CD4-positive, alpha-beta T cell treated with Interleukin-15 for 4 hours (primary cell): ENCODE results near the gene SNRPN.
A peak's percentile ranks its signal among the peaks of the same experiment; 100 is the strongest.
"Not testable (repeated sequence)": the region's sequence is repeated elsewhere in the genome, so short reads cannot be mapped to it uniquely, and the experiment has no call there.

Experiments used
- DNase-seq: peaks from one replicate; pipeline ENCODE4 v3.0.0-alpha.2; 2020; ENCODE audit warnings: low spot score

Gene SNRPN

GRCh38 chr15:24954783-24955530, at the start of gene SNRPN, which contains the start of gene SNURF:
Gene SNRPN (plus strand): TSS chr15:24954987. CDS start chr15:24974454, 19,467 bp downstream.
Gene SNURF (plus strand): TSS chr15:24954987. CDS start chr15:24955049, 62 bp downstream.
- DNase-seq = peak; percentile 62

DNA sequence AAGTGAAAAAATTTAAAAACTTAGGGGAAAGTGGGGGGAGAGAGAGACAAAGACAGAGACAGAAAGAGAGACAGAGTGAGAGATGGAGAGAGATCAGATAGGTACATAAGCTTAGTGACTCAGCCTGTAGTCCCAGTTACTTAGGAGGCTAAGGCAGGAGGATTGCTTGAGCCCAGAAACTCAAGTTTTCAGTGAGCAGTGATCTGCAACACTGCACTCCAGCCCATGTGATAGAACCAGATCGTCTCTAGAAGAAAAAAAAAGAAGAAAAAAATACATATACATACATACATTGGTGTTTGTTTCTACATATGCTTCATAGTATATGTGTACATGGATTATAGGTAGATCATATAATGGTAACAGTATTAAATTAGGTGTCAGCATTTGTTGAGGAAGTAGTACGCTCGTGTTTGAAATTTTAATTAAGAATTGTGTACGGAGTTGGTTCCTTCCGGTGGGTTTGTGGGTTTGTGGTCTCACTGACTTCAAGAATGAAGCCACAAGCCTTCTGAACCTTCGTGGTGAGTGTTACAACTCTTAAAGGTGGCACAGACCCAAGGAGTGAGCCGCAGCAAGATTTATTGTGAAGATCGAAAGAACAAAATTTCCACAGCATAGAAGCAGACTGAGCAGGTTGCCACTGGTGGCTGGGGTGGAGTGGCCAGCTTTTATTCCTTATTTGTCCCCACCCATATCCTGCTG, 38.3 kb upstream of the SNRPN start:
- no peak for DNase-seq

GRCh38 chr15:24917431-24917830, 37.4 kb upstream of the SNRPN start:
- no peak for DNase-seq

- no peak for DNase-seq
Measured at GRCh38 chr15:24919446-24919845, 35.3 kb upstream of the SNRPN start.

DNA sequence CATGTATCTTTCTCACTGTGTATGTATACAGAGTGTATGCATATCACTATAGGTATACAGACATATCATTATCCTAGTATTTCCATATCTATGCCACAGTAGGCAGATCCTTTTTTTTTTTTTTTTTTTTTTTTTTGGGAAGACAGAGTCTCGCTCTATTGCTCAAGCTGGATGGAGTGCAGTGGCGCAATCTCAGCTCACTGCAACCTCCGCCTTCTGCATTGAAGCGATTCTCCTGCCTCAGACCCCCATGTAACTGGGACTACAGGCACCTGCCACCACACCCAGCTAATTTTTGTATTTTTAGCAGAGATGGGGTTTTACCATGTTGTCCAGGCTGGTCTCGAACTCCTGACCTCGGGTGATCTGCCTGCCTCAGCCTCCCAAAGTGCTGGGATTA, 32.0 kb upstream of the SNRPN start:
- DNase-seq = not testable (repeated sequence)

DNA sequence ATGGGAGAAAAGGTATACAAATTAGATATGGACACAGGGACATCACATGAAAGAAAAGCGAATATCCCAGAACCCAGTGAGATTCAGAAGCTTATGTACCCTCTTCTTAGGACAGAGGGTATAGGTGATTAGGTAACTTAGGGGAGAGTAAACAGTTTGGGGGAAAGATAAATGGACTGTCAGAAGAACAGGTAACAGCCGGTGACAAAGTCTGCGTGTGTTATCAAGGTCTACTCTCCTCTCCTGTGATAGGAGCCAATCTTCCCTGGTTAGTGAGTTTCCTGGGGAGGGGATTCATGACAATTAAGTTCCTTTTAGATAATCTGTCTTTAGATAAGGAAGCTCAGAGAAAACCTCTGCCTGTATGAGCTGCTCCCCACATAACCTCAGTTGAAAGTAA, 30.6 kb upstream of the SNRPN start:
- no peak for DNase-seq

DNA sequence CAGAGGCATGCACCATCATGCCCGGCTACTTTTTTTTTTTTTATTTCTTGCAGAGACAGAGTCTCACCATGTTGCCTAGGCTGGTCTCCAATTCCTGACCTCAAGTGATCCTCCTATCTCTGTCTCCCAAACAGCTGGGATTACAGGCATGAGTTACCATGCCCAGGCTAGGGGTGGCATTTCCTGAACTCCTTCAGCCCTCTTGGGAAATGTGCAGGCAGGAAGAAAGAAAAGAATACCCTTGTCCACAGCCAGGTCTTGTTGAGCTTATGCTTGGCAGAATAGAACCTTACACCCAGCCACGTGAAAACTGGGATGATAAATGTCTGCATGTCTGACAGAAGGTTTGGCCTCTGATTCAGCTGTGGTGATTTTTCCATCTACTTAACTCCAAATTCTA, 30.2 kb upstream of the SNRPN start:
- DNase-seq = no peak

DNA sequence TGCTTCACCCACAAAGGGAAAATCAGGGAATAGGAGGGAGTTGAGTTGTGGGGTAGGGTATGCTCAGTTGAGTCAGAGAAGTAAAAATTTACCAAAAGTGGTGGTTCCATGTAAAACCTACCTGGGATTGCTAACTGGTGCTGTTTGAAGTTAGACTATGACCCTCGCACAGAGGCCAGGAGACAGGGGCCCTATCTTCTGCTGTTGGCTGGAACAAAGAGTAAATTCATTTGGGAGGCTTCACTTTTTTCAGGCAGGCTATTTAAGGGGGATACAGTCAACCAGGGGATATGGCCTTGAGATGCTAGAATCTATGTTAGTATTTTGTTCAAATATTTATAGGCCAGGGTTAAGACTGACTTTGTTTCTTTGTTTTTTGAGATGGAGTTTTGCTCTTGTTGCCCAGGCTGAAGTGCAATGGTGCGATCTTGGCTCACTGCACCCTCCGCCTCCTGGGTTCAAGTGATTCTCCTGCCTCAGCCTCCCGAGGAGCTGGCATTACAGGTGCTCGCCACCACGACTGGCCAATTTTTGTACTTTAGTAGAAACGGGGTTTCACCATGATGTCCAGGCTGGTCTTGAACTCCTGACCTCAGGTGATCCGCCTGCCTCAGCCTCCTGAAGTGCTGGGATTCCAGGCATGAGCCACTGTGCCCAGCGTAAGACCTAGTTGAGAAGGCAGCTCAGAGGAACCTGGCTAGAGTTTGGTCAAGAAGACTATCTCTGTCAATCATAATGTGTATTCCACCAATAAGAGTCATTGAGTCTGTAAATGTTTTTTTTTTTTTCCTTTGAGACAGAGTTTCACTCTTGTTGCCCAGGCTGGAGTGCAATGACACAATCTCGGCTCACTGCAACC, 22.7 kb upstream of the SNRPN start:
- DNase-seq = not testable (repeated sequence)

- no peak for DNase-seq
Measured at GRCh38 chr15:24933716-24934115, 21.1 kb upstream of the SNRPN start.

DNA sequence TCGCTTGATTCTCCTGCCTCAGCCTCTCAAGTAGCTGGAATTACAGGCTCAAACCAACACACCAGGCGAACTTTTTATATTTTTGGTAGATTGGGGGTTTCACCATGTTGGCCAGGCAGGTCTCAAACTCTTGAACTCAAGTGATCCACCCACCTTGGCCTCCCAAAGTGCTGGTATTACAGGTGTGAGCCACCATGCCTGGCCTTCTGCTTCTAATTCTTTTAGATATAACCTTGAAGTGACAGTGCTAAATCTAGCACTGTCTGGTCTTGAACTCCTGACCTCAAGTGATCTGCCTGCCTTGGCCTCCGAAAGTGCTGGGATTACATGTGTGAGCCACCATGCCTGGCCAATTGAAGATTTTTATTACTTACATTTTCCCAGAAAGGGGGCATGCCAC, 16.6 kb upstream of the SNRPN start:
- not testable (repeated sequence) for DNase-seq

GRCh38 chr15:24940236-24940635, 14.6 kb upstream of the SNRPN start:
- no peak for DNase-seq

- no peak for DNase-seq
Measured at GRCh38 chr15:24943361-24943760, 11.4 kb upstream of the SNRPN start.

- DNase-seq = no peak
Measured at GRCh38 chr15:24944954-24945353, 9.8 kb upstream of the SNRPN start.

DNA sequence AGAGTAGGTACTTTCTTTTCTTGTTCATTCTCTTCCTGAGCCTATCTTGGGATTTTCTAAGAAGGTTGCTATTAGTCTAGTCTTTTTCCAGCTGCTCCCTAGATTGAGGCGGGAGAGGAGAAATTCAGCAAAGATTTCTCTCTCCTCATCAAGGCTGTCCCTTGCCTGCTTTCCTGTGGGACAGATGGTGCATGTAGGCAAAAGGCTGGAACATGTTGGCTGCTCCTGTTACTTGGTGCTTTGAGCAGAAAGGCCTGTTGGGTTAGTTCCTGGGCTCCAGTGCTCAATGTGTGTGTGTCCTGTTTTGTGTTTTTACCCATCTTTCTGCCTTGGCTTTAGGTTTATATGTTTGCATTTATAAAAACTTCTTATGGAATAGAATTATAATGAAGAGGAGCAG, 9.1 kb upstream of the SNRPN start:
- DNase-seq = no peak

DNA sequence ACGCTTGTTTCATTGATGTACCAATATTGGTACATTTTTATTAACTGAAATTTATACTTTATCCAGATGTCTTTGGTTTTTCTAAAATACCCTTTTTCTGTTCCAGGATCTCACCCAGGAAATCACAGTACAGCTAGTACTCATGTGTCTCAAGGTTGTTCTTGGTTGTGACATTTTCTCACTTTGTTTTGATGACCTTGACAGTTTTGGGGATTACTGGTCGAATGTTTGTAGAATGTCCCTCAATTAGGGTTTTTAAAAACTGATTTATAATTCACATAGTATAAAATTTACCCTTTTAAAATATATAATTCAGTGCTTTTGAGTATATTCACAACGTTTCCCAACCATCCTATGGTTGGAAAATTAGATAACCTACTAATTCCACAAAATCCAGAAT, 6.3 kb upstream of the SNRPN start:
- DNase-seq = no peak

- DNase-seq = no peak
Measured at GRCh38 chr15:24955531-24955921, 739 bp downstream of the SNRPN start.

DNA sequence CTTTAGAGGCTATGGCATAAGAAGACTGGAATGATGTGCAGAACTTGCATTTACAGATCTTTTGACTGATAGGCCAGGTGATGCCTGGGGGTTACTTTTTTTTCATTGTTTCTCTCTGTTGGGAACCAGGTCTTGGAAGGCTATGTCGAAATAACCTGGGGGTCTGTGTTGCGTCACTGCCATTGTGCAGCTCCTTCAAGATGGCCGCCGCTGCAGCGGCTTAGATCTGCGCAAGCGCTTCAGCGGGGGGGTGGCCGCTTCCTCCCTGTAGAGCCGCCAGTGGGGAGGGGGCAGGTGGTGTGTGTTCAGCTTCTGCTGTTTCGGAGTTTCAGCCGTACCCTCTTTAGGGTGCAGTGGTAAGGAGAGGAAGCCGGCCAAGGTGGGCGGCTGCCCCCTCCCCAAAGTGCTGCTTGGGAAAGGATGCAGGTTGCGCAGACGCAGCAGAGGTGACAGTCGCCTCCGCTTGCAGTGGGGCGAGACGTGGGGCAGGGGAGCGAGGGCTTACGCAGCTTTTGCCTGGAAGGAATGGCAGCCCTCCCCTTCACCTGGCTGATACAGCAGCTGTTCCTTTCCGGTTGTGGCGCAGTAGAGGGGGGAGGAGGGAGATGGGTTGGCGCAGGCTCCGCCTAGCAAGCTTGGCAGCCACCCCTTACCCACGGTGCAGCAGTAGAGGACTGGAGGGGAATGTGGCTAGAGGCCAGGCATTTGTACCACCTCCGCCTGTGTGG, 1.5 kb downstream of the SNRPN start:
- DNase-seq = peak; percentile 76

- DNase-seq = no peak
Measured at GRCh38 chr15:24957691-24958090, 2.9 kb downstream of the SNRPN start.

- DNase-seq = no peak
Measured at GRCh38 chr15:24961967-24962366, 7.2 kb downstream of the SNRPN start.

DNA sequence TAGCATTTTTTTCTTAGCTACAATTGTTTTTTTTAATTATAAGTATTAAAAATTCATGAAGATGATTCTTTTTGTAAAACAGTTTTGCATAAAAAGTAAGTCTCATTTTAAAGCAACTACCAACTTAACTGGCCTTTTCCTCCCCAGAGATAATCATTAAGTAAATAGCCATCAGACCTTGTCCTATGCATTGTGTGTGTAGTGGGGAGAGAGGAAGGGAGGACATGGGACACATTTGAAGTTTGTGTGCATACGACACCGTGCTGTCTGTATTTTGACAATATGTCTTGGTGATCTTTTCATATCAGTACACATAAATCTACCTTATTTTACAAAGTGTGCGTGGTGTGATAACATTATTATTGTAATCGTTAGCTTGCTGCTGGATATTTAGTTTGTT, 8.1 kb downstream of the SNRPN start:
- DNase-seq = no peak

DNA sequence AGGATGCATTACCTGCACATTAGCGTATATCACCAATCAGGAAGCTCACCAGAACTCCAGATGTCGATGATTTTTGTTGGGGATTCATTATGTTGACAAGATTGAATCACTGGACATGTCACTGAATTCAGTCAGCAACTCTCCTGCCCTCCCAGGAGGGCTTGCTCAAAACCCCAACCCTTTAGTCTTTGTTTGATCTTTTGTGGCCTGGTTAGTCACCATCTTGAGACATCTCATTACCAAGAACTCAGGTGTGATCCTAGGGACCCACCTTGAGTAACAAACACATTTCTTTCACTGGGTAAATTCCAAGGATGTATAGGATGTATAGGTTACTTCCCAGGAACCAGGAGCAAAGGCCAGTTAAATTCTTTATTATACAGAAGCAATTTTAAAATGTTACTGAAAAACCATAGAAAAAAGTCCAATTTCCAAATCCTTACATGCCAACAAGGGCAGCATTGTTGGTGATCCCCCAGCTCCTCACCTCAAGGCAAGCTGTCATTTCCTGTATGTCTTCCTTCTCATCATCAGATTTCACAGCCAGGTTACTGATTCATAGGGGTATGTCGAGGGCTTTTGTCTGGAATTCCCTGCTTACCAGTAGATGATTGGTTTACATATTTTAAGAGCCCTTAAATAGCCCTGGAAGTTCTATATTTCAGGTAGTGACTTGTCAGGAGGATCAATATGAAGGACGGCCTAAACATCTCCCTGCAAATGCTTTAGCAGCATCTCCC, 11.7 kb downstream of the SNRPN start:
- no peak for DNase-seq
